Measurements from ENCODE around the gene MICB. TPM values are rescaled to one million over a fixed set of nuclear protein-coding genes. Genes with fewer than 3 reads are reported as not detected.

MICB gene
- total RNA-seq, 1 experiment from 2014 or later: 72.1 TPM

- DNase-seq (ENCODE audit: low read depth, low spot score): no peak
- Histone ChIP-seq H3K36me3 (ENCODE audit: control insufficient read depth, insufficient read depth, low read length) (no peaks in the 10 kb centered on the region), H3K27me3 (ENCODE audit: control insufficient read depth, insufficient read depth, low read length) (peaks cover 5% of the 10 kb centered on the region; the same call in 1 of the 2 replicates), H3K4me1 (ENCODE audit: control insufficient read depth, insufficient read depth, low read length) (no peaks in the 10 kb centered on the region), H3K4me3 (ENCODE audit: low read depth in 2 of 2, low read length in 2 of 2) (no peak overlapping the region), H3K27ac (ENCODE audit: low read length) (no peak overlapping the region), H3K9me3 (ENCODE audit: control insufficient read depth, insufficient read depth, low read depth, low read length) (no peaks in the 10 kb centered on the region)
- ATAC-seq: no peak
- in situ Hi-C loops (cut with HindIII; ENCODE audit: low pct_unique_long_range_greater_than_20kb, low sequenced_read_pairs) (no loop called here), intact Hi-C loops (cut with micrococcal nuclease; ENCODE audit: unreplicated experiment) (no loop called here)
- POLR2A ChIA-PET: no interaction called here
- no TSS peak for BruUV-seq (replicated peaks)
- no peak for TF ChIP-seq SIN3A (IDR thresholded peaks at IDR 0.05; ENCODE audit: borderline replicate concordance, insufficient read depth, low read depth, low read length)
- CTCF ChIA-PET: no interaction called here
These were observed 18.6 kb upstream of the MICB start for GRCh38 chr6:31479151-31479932.

GRCh38 chr6:31479933-31480535 lies 17.9 kb upstream of the MICB start:
- Histone ChIP-seq H3K4me3 (ENCODE audit: low read depth in 2 of 2, low read length in 2 of 2) (no peak overlapping the region), H3K27me3 (ENCODE audit: control insufficient read depth, insufficient read depth, low read length) (peaks cover 5% of the 10 kb centered on the region; the same call in 1 of the 2 replicates), H3K36me3 (ENCODE audit: control insufficient read depth, insufficient read depth, low read length) (no peaks in the 10 kb centered on the region), H3K9me3 (ENCODE audit: control insufficient read depth, insufficient read depth, low read depth, low read length) (no peaks in the 10 kb centered on the region), H3K4me1 (ENCODE audit: control insufficient read depth, insufficient read depth, low read length) (no peaks in the 10 kb centered on the region), H3K27ac (ENCODE audit: low read length) (no peak overlapping the region)
- no peak for ATAC-seq
- CTCF ChIA-PET: no interaction called here
- in situ Hi-C loops (cut with HindIII; ENCODE audit: low pct_unique_long_range_greater_than_20kb, low sequenced_read_pairs) (no loop called here), intact Hi-C loops (cut with micrococcal nuclease; ENCODE audit: unreplicated experiment) (no loop called here)
- BruUV-seq (replicated peaks): no TSS peak
- DNase-seq (ENCODE audit: low read depth, low spot score): no peak
- TF ChIP-seq REST (IDR thresholded peaks at IDR 0.05; ENCODE audit: insufficient read depth in 1 of 2, low read depth in 2 of 2, low read length in 1 of 2) (no peak), SIN3A (IDR thresholded peaks at IDR 0.05; ENCODE audit: borderline replicate concordance, insufficient read depth, low read depth, low read length) (no peak), TCF7L2 (IDR thresholded peaks at IDR 0.05; ENCODE audit: low read depth, low read length) (no peak)
- POLR2A ChIA-PET: no interaction called here

GRCh38 chr6:31480574-31480973 lies 17.4 kb upstream of the MICB start:
- no peak overlapping the region for H3K4me3 ChIP-seq (ENCODE audit: low read depth in 2 of 2, low read length in 2 of 2)
- BruUV-seq (replicated peaks): no TSS peak
- no peaks in the 10 kb centered on the region for H3K36me3 ChIP-seq (ENCODE audit: control insufficient read depth, insufficient read depth, low read length)
- no peaks in the 10 kb centered on the region for H3K9me3 ChIP-seq (ENCODE audit: control insufficient read depth, insufficient read depth, low read depth, low read length)
- ATAC-seq: no peak
- no peak overlapping the region for H3K27ac ChIP-seq (ENCODE audit: low read length)
- TF ChIP-seq REST (IDR thresholded peaks at IDR 0.05; ENCODE audit: insufficient read depth in 1 of 2, low read depth in 2 of 2, low read length in 1 of 2): no peak
- peaks cover 5% of the 10 kb centered on the region; the same call in 1 of the 2 replicates for H3K27me3 ChIP-seq (ENCODE audit: control insufficient read depth, insufficient read depth, low read length)
- POLR2A ChIA-PET: no interaction called here
- no peaks in the 10 kb centered on the region for H3K4me1 ChIP-seq (ENCODE audit: control insufficient read depth, insufficient read depth, low read length)
- CTCF ChIA-PET: no interaction called here
- intact Hi-C loops (cut with micrococcal nuclease; ENCODE audit: unreplicated experiment) (no loop called here), in situ Hi-C loops (cut with HindIII; ENCODE audit: low pct_unique_long_range_greater_than_20kb, low sequenced_read_pairs) (no loop called here)
- no peak for DNase-seq (ENCODE audit: low read depth, low spot score)
